ENCODE data around the gene CAVIN3. TPM values are rescaled to one million over a fixed set of nuclear protein-coding genes. Genes with fewer than 3 reads are reported as not detected.

CAVIN3 gene
- total and polyA plus RNA-seq, 4 donors: 23.2 to 122 (median 86.5) TPM

GRCh38 chr11:6315811-6316425, 4.4 kb downstream of the CAVIN3 start:
- Histone ChIP-seq H3K9me3 (ENCODE audit: control insufficient read depth in 4 of 4, insufficient read depth in 3 of 4, low read length in 3 of 4) (no peaks in the 10 kb centered on the region), H3K4me3 (no peak overlapping the region), H3K36me3 (ENCODE audit: control insufficient read depth in 4 of 4, insufficient read depth in 4 of 4, low read length in 4 of 4) (no peaks in the 10 kb centered on the region), H3K27ac (ENCODE audit: low read depth in 1 of 2, low read length in 1 of 2) (no peak overlapping the region), H3K9ac (ENCODE audit: insufficient read depth in 1 of 2, low read length in 2 of 2) (no peak overlapping the region), H3K4me1 (ENCODE audit: control insufficient read depth in 5 of 5, insufficient read depth in 5 of 5, low read length in 5 of 5) (peaks cover 0 to 22% (median 7%) of the 10 kb centered on the region in 5 donors), H3K27me3 (ENCODE audit: control insufficient read depth in 3 of 3, insufficient read depth in 3 of 3, low read length in 2 of 3) (no peaks in the 10 kb centered on the region)
- ATAC-seq (ENCODE audit: insufficient read depth, low FRiP score) (no peak), DNase-seq (peak; percentile 67 to 77 (median 73))
- peak; percentile 66 for TF ChIP-seq CTCF (IDR thresholded peaks at IDR 0.05; ENCODE audit: control extremely low read depth, extremely low read depth)
- 5% methylated on average over 10 of the region's 10 CpGs for WGBS, 2 donors

- H3K9ac ChIP-seq (ENCODE audit: insufficient read depth in 1 of 2, low read length in 2 of 2): no peak overlapping the region
- H3K9me3 ChIP-seq (ENCODE audit: control insufficient read depth in 4 of 4, insufficient read depth in 3 of 4, low read length in 3 of 4): no peaks in the 10 kb centered on the region
- ATAC-seq (ENCODE audit: insufficient read depth, low FRiP score): no peak
- TF ChIP-seq CTCF (IDR thresholded peaks at IDR 0.05; ENCODE audit: control extremely low read depth, extremely low read depth): no peak
- H3K27me3 ChIP-seq (ENCODE audit: control insufficient read depth in 3 of 3, insufficient read depth in 3 of 3, low read length in 2 of 3): no peaks in the 10 kb centered on the region
- no peak for DNase-seq
- no peaks in the 10 kb centered on the region for H3K4me1 ChIP-seq (ENCODE audit: control insufficient read depth in 5 of 5, insufficient read depth in 5 of 5, low read length in 5 of 5)
- H3K4me3 ChIP-seq: no peak overlapping the region
- WGBS, 2 donors: 92% methylated on average over 3 of the region's 3 CpGs
- H3K36me3 ChIP-seq (ENCODE audit: control insufficient read depth in 4 of 4, insufficient read depth in 4 of 4, low read length in 4 of 4): no peaks in the 10 kb centered on the region
- H3K27ac ChIP-seq (ENCODE audit: low read depth in 1 of 2, low read length in 1 of 2): no peak overlapping the region
These were observed 8.2 kb downstream of the CAVIN3 start for GRCh38 chr11:6312106-6312505.

- H3K27me3 ChIP-seq (ENCODE audit: control insufficient read depth in 3 of 3, insufficient read depth in 3 of 3, low read length in 2 of 3): peaks cover 0 to 2% (median 0%) of the 10 kb centered on the region in 3 donors
- H3K4me1 ChIP-seq (ENCODE audit: control insufficient read depth in 5 of 5, insufficient read depth in 5 of 5, low read length in 5 of 5): no peaks in the 10 kb centered on the region
- H3K4me3 ChIP-seq: no peak overlapping the region
- WGBS, 2 donors: 78 to 82% methylated on average over 8 of the region's 8 CpGs
- no peak overlapping the region for H3K27ac ChIP-seq (ENCODE audit: low read depth in 1 of 2, low read length in 1 of 2)
- DNase-seq (no peak), ATAC-seq (ENCODE audit: insufficient read depth, low FRiP score) (no peak)
- H3K9me3 ChIP-seq (ENCODE audit: control insufficient read depth in 4 of 4, insufficient read depth in 3 of 4, low read length in 3 of 4): no peaks in the 10 kb centered on the region
- H3K9ac ChIP-seq (ENCODE audit: insufficient read depth in 1 of 2, low read length in 2 of 2): no peak overlapping the region
- TF ChIP-seq CTCF (IDR thresholded peaks at IDR 0.05; ENCODE audit: control extremely low read depth, extremely low read depth): no peak
- no peaks in the 10 kb centered on the region for H3K36me3 ChIP-seq (ENCODE audit: control insufficient read depth in 4 of 4, insufficient read depth in 4 of 4, low read length in 4 of 4)
These were observed 12.4 kb downstream of the CAVIN3 start for GRCh38 chr11:6307876-6308275.

- Histone ChIP-seq H3K36me3 (ENCODE audit: control insufficient read depth in 4 of 4, insufficient read depth in 4 of 4, low read length in 4 of 4) (no peaks in the 10 kb centered on the region), H3K9ac (ENCODE audit: insufficient read depth in 1 of 2, low read length in 2 of 2) (no peak overlapping the region), H3K4me1 (ENCODE audit: control insufficient read depth in 5 of 5, insufficient read depth in 5 of 5, low read length in 5 of 5) (peaks cover 0 to 6% (median 0%) of the 10 kb centered on the region in 5 donors), H3K27me3 (ENCODE audit: control insufficient read depth in 3 of 3, insufficient read depth in 3 of 3, low read length in 2 of 3) (peaks cover 0 to 2% (median 0%) of the 10 kb centered on the region in 3 donors), H3K27ac (ENCODE audit: low read depth in 1 of 2, low read length in 1 of 2) (no peak overlapping the region), H3K9me3 (ENCODE audit: control insufficient read depth in 4 of 4, insufficient read depth in 3 of 4, low read length in 3 of 4) (no peaks in the 10 kb centered on the region), H3K4me3 (no peak overlapping the region)
- no peak for TF ChIP-seq CTCF (IDR thresholded peaks at IDR 0.05; ENCODE audit: control extremely low read depth, extremely low read depth)
- WGBS, 2 donors: 80 to 81% methylated on average over 4 of the region's 4 CpGs
- ATAC-seq (ENCODE audit: insufficient read depth, low FRiP score) (no peak), DNase-seq (no peak)
These were observed 15.0 kb downstream of the CAVIN3 start for GRCh38 chr11:6305297-6305696.

Data from lung (tissue), 12 donors.